HCT116 (cell line): Measurements from ENCODE around the gene ARIH2.

Experiments
- CBX3 ChIP-seq: IDR thresholded peaks from 2 replicates; pipeline ENCODE4 v1.6.1; 2012; ENCODE audit warnings: low read depth
- EZH2phosphoT487 ChIP-seq: fragments of 200-600 bp; IDR thresholded peaks from 2 replicates; pipeline ENCODE4 v1.6.1; 2018; ENCODE audit warnings: antibody characterized with exemption, borderline replicate concordance
- POLR2A ChIP-seq: IDR thresholded peaks from 2 replicates; pipeline ENCODE4 v1.7.0; 2011; ENCODE audit warnings: borderline replicate concordance; ENCODE audit not compliant: insufficient read depth, insufficient read length; ENCODE audit errors: extremely low read depth
- ZFX ChIP-seq: fragments of 450-650 bp; IDR thresholded peaks from 2 replicates; pipeline ENCODE4 v1.6.1; 2017
- TF ChIP-seq, protein P1 (sequence below), 3 experiments: fragments of 200-600 bp in 1 of 3; sonication (generic) in 1 of 3; IDR thresholded peaks in 2 of 3; conservative IDR thresholded peaks in 1 of 3; 2 replicates each; pipeline ENCODE4 v1.5.1; 2012 to 2017; ENCODE audit warnings: low read depth in 2 of 3, low read length in 2 of 3, antibody characterized with exemption in 1 of 3, borderline replicate concordance in 1 of 3, control low read depth in 1 of 3, mild to moderate bottlenecking in 1 of 3, mixed read lengths in 1 of 3, mixed run types in 1 of 3, moderate library complexity in 1 of 3; ENCODE audit not compliant: insufficient read depth in 1 of 3

DNA sequence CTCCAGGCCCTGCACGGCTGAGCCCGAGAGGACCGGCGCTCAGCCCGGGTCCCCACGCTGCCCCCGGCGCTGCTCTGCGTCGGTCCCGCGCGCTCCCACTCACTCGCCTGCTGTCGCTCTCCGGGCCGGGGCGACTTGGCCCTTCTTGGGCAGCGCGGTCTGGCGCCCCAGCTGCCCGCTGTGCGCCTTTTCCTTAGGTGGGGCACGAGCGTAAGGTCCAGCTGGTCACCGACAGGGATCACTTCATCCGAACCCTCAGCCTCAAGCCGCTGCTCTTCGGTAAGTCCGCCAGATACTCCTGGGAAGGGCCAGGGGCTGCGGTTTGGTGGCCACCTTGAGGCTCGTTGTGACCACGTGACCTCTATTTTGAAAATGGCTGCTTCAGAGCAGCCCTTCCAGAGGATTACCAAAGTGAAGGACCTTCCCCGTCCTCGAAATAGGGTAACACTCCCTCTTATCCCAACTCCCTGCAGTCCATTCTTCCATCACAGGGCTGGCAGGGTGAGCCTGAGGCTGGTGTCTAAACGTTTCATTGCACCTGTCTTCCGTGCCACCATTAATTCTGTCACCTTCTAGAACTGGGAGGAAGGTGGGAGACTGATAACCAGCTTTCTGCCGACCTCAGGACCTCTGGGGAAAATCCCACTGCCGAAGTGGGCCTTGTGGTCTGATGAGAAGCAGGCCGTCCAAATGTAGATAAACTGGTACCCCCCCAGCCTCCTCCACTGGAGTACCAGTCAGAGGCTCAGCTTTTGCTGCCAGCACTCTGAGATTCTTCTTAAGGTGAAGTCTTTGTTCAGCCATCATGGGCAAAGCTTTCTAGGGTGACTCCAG is 72.2 kb downstream of the ARIH2 start:
- TF ChIP-seq, protein P1, sequence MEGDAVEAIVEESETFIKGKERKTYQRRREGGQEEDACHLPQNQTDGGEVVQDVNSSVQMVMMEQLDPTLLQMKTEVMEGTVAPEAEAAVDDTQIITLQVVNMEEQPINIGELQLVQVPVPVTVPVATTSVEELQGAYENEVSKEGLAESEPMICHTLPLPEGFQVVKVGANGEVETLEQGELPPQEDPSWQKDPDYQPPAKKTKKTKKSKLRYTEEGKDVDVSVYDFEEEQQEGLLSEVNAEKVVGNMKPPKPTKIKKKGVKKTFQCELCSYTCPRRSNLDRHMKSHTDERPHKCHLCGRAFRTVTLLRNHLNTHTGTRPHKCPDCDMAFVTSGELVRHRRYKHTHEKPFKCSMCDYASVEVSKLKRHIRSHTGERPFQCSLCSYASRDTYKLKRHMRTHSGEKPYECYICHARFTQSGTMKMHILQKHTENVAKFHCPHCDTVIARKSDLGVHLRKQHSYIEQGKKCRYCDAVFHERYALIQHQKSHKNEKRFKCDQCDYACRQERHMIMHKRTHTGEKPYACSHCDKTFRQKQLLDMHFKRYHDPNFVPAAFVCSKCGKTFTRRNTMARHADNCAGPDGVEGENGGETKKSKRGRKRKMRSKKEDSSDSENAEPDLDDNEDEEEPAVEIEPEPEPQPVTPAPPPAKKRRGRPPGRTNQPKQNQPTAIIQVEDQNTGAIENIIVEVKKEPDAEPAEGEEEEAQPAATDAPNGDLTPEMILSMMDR (IDR thresholded peaks at IDR 0.05 in 2 of 3, conservative IDR thresholded peaks at IDR 0.05 in 1 of 3; ENCODE audit: borderline replicate concordance in 1 of 3, insufficient read depth in 1 of 3, low read depth in 2 of 3, low read length in 2 of 3) = no peak
- TF ChIP-seq CBX3 = no peak
- TF ChIP-seq EZH2phosphoT487 = no peak
- TF ChIP-seq POLR2A = no peak
- TF ChIP-seq ZFX = peak; percentile 6; the same call in 1 of the 2 replicates
